GM23338 (cell line): ENCODE results near the gene KRT17. TPM values are rescaled to one million over a fixed set of nuclear protein-coding genes. Genes with fewer than 3 reads are reported as not detected.
"Not testable (repeated sequence)": the region's sequence is repeated elsewhere in the genome, so short reads cannot be mapped to it uniquely, and the experiment has no call there.

Experiments
- ATAC-seq: fragments of 200-7000 bp; cut with Tn5 transposase; 3 replicates; pipeline ENCODE4 v1.9.1; 2020
- DNase-seq: peaks from one replicate; pipeline ENCODE4 v3.0.0-alpha.2; 2015; ENCODE audit warnings: low spot score
- H2AFZ ChIP-seq: fragments of 200-600 bp; sonication (generic); 2 replicates; pipeline ENCODE4 v1.8.0; 2016; ENCODE audit warnings: antibody characterized with exemption, mild to moderate bottlenecking, moderate library complexity
- H3F3A ChIP-seq: fragments of 200-600 bp; sonication (generic); replicated peaks from 2 replicates; pipeline ENCODE4 v1.8.0; 2017; ENCODE audit warnings: antibody characterized with exemption, mixed run types, low read depth
- H3K27ac ChIP-seq: fragments of 200-600 bp; sonication (generic); 2 replicates; pipeline ENCODE4 v1.6.1; 2016; ENCODE audit warnings: low read depth
- H3K27me3 ChIP-seq: fragments of 200-600 bp; sonication (generic); 2 replicates; pipeline ENCODE4 v1.8.0; 2016; ENCODE audit warnings: mild to moderate bottlenecking, mixed run types, moderate library complexity; ENCODE audit not compliant: insufficient read depth
- H3K36me3 ChIP-seq: fragments of 200-600 bp; sonication (generic); 2 replicates; pipeline ENCODE4 v1.8.0; 2016; ENCODE audit warnings: mild to moderate bottlenecking; ENCODE audit not compliant: insufficient read depth
- H3K4me1 ChIP-seq: fragments of 200-600 bp; sonication (generic); 2 replicates; pipeline ENCODE4 v1.8.0; 2016; ENCODE audit warnings: mild to moderate bottlenecking, moderate library complexity; ENCODE audit not compliant: insufficient read depth
- H3K4me2 ChIP-seq: fragments of 200-600 bp; sonication (generic); 2 replicates; pipeline ENCODE4 v1.7.1; 2017; ENCODE audit warnings: mixed run types
- H3K4me3 ChIP-seq: fragments of 200-600 bp; sonication (generic); 2 replicates; pipeline ENCODE4 v1.6.1; 2016; ENCODE audit warnings: mixed run types
- H3K79me2 ChIP-seq: fragments of 200-600 bp; sonication (generic); replicated peaks from 2 replicates; pipeline ENCODE4 v1.8.0; 2017; ENCODE audit warnings: mild to moderate bottlenecking; ENCODE audit not compliant: insufficient read depth
- H3K9me2 ChIP-seq: fragments of 200-600 bp; sonication (generic); 2 replicates; pipeline ENCODE4 v1.8.0; 2017; ENCODE audit not compliant: insufficient read depth
- H4K20me1 ChIP-seq: fragments of 200-600 bp; sonication (generic); replicated peaks from 2 replicates; pipeline ENCODE4 v1.8.0; 2017; ENCODE audit warnings: mild to moderate bottlenecking; ENCODE audit not compliant: insufficient read depth
- H3K27ac Mint-ChIP-seq: 2 replicates; pipeline ENCODE4 v1.8.0; 2020; ENCODE audit warnings: inconsistent platforms, mild to moderate bottlenecking, moderate library complexity, mixed read lengths
- H3K27me3 Mint-ChIP-seq: 3 replicates; pipeline ENCODE4 v1.8.0; 2022; ENCODE audit warnings: low read depth, mild to moderate bottlenecking, moderate library complexity, mixed read lengths, inconsistent platforms; ENCODE audit not compliant: insufficient read depth, poor library complexity
- H3K36me3 Mint-ChIP-seq: 3 replicates; pipeline ENCODE4 v1.8.0; 2021; ENCODE audit warnings: low read depth, mild to moderate bottlenecking, inconsistent platforms, moderate library complexity, mixed read lengths
- H3K4me1 Mint-ChIP-seq: 3 replicates; pipeline ENCODE4 v1.8.0; 2020; ENCODE audit warnings: mild to moderate bottlenecking, inconsistent platforms, mixed read lengths
- H3K4me3 Mint-ChIP-seq: 3 replicates; pipeline ENCODE4 v1.8.0; 2021; ENCODE audit warnings: moderate library complexity, mild to moderate bottlenecking, inconsistent platforms, mixed read lengths
- H3K9me3 Mint-ChIP-seq: 3 replicates; pipeline ENCODE4 v1.8.0; 2020; ENCODE audit warnings: moderate library complexity, mild to moderate bottlenecking, inconsistent platforms, mixed read lengths
- CREB1 ChIP-seq: fragments of 250-450 bp; sonication (Bioruptor Pico); IDR thresholded peaks from 2 replicates; pipeline ENCODE4 v1.5.0; 2020; ENCODE audit warnings: low read depth, mild to moderate bottlenecking, moderate library complexity
- JUNB ChIP-seq: IDR thresholded peaks from one replicate; pipeline ENCODE4 v1.6.1; 2016; ENCODE audit warnings: antibody characterized with exemption; ENCODE audit not compliant: unreplicated experiment
- NANOG ChIP-seq: IDR thresholded peaks from 2 replicates; pipeline ENCODE4 v1.6.1; 2016; ENCODE audit warnings: antibody characterized with exemption, borderline replicate concordance
- STAT1 ChIP-seq: IDR thresholded peaks from one replicate; pipeline ENCODE4 v1.6.1; 2016; ENCODE audit warnings: antibody characterized with exemption; ENCODE audit not compliant: unreplicated experiment
- polyA plus RNA-seq: library from polyadenylated mRNA; unstranded; fragments of >200 nt; fragmentation: Nextera tagmentation; extraction: Ambion mirVana; gene quantifications from 2 replicates; pipeline ENCODE4 v1.2.1, GENCODE V29; 2016
- total RNA-seq: library from RNA; depleted of rRNA; stranded (reverse); fragments of >200 nt; shearing (Covaris generic); gene quantifications from 2 replicates; pipeline ENCODE4 v1.2.3, GENCODE V29; 2014
- TF ChIP-seq, protein P1 (sequence below): fragments of 250-450 bp; sonication (Bioruptor Pico); IDR thresholded peaks from 2 replicates; pipeline ENCODE4 v1.5.0; 2020; ENCODE audit warnings: mild to moderate bottlenecking, moderate library complexity
- TF ChIP-seq, protein P2 (sequence below), 2 experiments: fragments of 200-600 bp in 1 of 2; sonication (generic) in 1 of 2; conservative IDR thresholded peaks; 2 replicates each; pipeline versions ENCODE4 v1.5.1 to v1.6.1; 2016 to 2017; ENCODE audit warnings: antibody characterized with exemption in 2 of 2, low read depth in 2 of 2, mild to moderate bottlenecking in 2 of 2, moderate library complexity in 1 of 2
- TF ChIP-seq, protein P3 (sequence below): IDR thresholded peaks from 2 replicates; pipeline ENCODE4 v1.6.1; 2016; ENCODE audit warnings: antibody characterized with exemption

The KRT17 gene
- total and polyA plus RNA-seq, 2 experiments from 2014 or later: 0.63 to 1.8 TPM

DNA sequence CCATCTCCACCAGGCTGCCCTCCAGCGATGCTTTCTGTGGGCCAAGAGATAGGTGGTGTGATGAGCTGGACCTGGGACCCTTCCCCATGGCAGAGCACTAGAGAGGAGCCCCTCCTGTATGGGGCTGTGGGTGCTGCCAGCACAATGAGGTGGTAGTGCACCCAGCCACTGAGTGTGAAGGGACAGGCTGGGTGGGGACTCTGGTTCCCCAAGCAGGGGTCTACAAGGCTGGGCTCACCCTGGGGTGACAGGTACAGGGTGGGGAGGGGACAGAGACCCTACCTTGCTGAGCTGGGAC, 3.6 kb upstream of the KRT17 start:
- H3K9me2 ChIP-seq, H3K4me3 Mint-ChIP-seq, H3K27ac Mint-ChIP-seq, H3K4me2 ChIP-seq, H3K27me3 ChIP-seq, H3F3A ChIP-seq, H4K20me1 ChIP-seq, H3K4me1 ChIP-seq, H3K36me3 ChIP-seq, H3K4me3 ChIP-seq, H3K79me2 ChIP-seq, H3K36me3 Mint-ChIP-seq, H2AFZ ChIP-seq, DNase-seq, H3K27ac ChIP-seq, ATAC-seq, H3K9me3 Mint-ChIP-seq: not testable (repeated sequence)
- peaks cover 21% of the 10 kb centered on the region for H3K4me1 Mint-ChIP-seq
- H3K27me3 Mint-ChIP-seq: peaks cover 17% of the 10 kb centered on the region

DNA sequence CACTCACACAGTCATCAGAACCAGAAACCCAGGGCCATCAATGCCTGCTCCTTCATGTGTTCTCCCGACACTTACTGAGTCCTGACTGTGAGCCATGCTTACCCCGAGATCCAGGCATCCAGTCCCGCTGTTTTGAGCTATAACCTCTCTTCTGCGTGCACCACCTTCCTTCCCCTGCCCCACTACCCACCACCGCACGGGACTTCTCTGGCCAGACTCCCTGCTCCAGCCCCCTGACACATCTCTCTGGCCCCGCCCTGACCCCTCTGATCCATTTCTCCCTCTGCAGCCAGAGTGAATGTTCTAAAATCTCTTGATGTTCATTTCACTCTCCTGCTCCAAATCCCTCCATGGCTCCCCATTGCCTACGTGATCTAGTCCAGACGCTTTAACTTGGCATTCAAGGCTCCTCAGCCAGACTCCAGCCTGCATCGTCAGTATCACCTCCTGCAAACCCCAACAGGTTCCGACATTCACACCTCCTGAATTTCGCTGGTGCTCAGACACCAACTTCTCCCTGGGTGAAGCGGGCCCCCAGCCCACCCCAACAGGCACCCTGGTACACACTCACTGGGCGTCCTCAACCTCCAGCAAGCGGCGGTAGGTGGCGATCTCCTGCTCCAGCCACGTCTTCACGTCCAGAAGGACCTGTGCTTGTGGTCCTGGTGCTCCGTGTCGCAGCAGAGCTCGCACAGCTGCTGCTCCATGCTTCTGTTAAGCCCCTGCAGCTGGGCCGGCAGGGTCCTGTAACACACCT, 3.1 kb upstream of the KRT17 start:
- Mint-ChIP-seq H3K27me3 (peaks cover 17% of the 10 kb centered on the region), H3K27ac (no peak overlapping the region; the same call in 1 of the 2 replicates)
- ATAC-seq: peak; percentile 43; the same call in 2 of the 3 replicates

More for the DNA sequence above, 3.1 kb upstream of the KRT17 start:
- peaks cover 6% of the 10 kb centered on the region; the same call in 1 of the 2 replicates for H3K4me1 ChIP-seq
- Mint-ChIP-seq H3K9me3 (no peaks in the 10 kb centered on the region), H3K4me1 (peaks cover 21% of the 10 kb centered on the region), H3K36me3 (no peaks in the 10 kb centered on the region), H3K4me3 (no peak overlapping the region; the same call in 2 of the 3 replicates)
- H3F3A ChIP-seq: no peaks in the 10 kb centered on the region
- DNase-seq: peak; percentile 23
- H3K4me3 ChIP-seq: no peak overlapping the region
- no peak overlapping the region for H3K4me2 ChIP-seq
- H2AFZ ChIP-seq: no peak overlapping the region
- no peaks in the 10 kb centered on the region for H3K79me2 ChIP-seq
- no peaks in the 10 kb centered on the region for H4K20me1 ChIP-seq
- TF ChIP-seq, protein P1, sequence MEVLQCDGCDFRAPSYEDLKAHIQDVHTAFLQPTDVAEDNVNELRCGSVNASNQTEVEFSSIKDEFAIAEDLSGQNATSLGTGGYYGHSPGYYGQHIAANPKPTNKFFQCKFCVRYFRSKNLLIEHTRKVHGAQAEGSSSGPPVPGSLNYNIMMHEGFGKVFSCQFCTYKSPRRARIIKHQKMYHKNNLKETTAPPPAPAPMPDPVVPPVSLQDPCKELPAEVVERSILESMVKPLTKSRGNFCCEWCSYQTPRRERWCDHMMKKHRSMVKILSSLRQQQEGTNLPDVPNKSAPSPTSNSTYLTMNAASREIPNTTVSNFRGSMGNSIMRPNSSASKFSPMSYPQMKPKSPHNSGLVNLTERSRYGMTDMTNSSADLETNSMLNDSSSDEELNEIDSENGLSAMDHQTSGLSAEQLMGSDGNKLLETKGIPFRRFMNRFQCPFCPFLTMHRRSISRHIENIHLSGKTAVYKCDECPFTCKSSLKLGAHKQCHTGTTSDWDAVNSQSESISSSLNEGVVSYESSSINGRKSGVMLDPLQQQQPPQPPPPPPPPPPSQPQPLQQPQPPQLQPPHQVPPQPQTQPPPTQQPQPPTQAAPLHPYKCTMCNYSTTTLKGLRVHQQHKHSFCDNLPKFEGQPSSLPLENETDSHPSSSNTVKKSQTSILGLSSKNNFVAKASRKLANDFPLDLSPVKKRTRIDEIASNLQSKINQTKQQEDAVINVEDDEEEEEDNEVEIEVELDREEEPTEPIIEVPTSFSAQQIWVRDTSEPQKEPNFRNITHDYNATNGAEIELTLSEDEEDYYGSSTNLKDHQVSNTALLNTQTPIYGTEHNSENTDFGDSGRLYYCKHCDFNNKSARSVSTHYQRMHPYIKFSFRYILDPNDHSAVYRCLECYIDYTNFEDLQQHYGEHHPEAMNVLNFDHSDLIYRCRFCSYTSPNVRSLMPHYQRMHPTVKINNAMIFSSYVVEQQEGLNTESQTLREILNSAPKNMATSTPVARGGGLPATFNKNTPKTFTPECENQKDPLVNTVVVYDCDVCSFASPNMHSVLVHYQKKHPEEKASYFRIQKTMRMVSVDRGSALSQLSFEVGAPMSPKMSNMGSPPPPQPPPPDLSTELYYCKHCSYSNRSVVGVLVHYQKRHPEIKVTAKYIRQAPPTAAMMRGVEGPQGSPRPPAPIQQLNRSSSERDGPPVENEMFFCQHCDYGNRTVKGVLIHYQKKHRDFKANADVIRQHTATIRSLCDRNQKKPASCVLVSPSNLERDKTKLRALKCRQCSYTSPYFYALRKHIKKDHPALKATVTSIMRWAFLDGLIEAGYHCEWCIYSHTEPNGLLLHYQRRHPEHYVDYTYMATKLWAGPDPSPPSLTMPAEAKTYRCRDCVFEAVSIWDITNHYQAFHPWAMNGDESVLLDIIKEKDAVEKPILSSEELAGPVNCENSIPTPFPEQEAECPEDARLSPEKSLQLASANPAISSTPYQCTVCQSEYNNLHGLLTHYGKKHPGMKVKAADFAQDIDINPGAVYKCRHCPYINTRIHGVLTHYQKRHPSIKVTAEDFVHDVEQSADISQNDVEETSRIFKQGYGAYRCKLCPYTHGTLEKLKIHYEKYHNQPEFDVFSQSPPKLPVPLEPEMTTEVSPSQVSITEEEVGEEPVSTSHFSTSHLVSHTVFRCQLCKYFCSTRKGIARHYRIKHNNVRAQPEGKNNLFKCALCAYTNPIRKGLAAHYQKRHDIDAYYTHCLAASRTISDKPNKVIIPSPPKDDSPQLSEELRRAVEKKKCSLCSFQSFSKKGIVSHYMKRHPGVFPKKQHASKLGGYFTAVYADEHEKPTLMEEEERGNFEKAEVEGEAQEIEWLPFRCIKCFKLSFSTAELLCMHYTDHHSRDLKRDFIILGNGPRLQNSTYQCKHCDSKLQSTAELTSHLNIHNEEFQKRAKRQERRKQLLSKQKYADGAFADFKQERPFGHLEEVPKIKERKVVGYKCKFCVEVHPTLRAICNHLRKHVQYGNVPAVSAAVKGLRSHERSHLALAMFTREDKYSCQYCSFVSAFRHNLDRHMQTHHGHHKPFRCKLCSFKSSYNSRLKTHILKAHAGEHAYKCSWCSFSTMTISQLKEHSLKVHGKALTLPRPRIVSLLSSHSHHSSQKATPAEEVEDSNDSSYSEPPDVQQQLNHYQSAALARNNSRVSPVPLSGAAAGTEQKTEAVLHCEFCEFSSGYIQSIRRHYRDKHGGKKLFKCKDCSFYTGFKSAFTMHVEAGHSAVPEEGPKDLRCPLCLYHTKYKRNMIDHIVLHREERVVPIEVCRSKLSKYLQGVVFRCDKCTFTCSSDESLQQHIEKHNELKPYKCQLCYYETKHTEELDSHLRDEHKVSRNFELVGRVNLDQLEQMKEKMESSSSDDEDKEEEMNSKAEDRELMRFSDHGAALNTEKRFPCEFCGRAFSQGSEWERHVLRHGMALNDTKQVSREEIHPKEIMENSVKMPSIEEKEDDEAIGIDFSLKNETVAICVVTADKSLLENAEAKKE (CRISPR knock-in tag): no peak
- TF ChIP-seq, protein P2, sequence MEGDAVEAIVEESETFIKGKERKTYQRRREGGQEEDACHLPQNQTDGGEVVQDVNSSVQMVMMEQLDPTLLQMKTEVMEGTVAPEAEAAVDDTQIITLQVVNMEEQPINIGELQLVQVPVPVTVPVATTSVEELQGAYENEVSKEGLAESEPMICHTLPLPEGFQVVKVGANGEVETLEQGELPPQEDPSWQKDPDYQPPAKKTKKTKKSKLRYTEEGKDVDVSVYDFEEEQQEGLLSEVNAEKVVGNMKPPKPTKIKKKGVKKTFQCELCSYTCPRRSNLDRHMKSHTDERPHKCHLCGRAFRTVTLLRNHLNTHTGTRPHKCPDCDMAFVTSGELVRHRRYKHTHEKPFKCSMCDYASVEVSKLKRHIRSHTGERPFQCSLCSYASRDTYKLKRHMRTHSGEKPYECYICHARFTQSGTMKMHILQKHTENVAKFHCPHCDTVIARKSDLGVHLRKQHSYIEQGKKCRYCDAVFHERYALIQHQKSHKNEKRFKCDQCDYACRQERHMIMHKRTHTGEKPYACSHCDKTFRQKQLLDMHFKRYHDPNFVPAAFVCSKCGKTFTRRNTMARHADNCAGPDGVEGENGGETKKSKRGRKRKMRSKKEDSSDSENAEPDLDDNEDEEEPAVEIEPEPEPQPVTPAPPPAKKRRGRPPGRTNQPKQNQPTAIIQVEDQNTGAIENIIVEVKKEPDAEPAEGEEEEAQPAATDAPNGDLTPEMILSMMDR (conservative IDR thresholded peaks at IDR 0.05; ENCODE audit: low read depth in 2 of 2): peak in 1 of 2 experiments; percentile 55; a peak in 2 of 4 replicates
- TF ChIP-seq STAT1 (no peak), CREB1 (CRISPR knock-in tag) (no peak), JUNB (no peak), NANOG (no peak)
- TF ChIP-seq, protein P3, sequence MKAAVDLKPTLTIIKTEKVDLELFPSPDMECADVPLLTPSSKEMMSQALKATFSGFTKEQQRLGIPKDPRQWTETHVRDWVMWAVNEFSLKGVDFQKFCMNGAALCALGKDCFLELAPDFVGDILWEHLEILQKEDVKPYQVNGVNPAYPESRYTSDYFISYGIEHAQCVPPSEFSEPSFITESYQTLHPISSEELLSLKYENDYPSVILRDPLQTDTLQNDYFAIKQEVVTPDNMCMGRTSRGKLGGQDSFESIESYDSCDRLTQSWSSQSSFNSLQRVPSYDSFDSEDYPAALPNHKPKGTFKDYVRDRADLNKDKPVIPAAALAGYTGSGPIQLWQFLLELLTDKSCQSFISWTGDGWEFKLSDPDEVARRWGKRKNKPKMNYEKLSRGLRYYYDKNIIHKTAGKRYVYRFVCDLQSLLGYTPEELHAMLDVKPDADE: no peak
- no peaks in the 10 kb centered on the region for H3K27me3 ChIP-seq
- H3K27ac ChIP-seq: no peak overlapping the region
- H3K9me2 ChIP-seq: no peaks in the 10 kb centered on the region
- H3K36me3 ChIP-seq: no peaks in the 10 kb centered on the region
